Memory B cell (primary cell): Measurements from ENCODE around the gene ECPAS.
A peak's percentile ranks its signal among the peaks of the same experiment; 100 is the strongest.
"Not testable (repeated sequence)": the region's sequence is repeated elsewhere in the genome, so short reads cannot be mapped to it uniquely, and the experiment has no call there.

Source experiments
- ATAC-seq: fragments of 150-1000 bp; cut with Tn5 transposase; 2 replicates; pipeline ENCODE4 v1.10.0; 2021; ENCODE audit warnings: low read depth, mild to moderate bottlenecking, moderate library complexity
- DNase-seq, 2 donors: peaks; one replicate each; pipeline ENCODE4 v3.0.0; 2022; ENCODE audit warnings: low spot score in 2 of 2
- H3K27ac Mint-ChIP-seq: one replicate; pipeline ENCODE4 v1.8.0; 2022; ENCODE audit warnings: mild to moderate bottlenecking, moderate library complexity, mixed read lengths
- H3K27me3 Mint-ChIP-seq: one replicate; pipeline ENCODE4 v1.8.0; 2022; ENCODE audit warnings: mixed read lengths
- H3K36me3 Mint-ChIP-seq: one replicate; pipeline ENCODE4 v1.8.0; 2022; ENCODE audit warnings: mild to moderate bottlenecking, mixed read lengths
- H3K4me1 Mint-ChIP-seq: one replicate; pipeline ENCODE4 v1.8.0; 2022; ENCODE audit warnings: mixed read lengths
- H3K4me3 Mint-ChIP-seq: one replicate; pipeline ENCODE4 v1.8.0; 2022; ENCODE audit warnings: mild to moderate bottlenecking, moderate library complexity, mixed read lengths
- H3K9me3 Mint-ChIP-seq: one replicate; pipeline ENCODE4 v1.8.0; 2022; ENCODE audit warnings: mixed read lengths

ECPAS gene

GRCh38 chr9:111375817-111376564 is 108.2 kb downstream of the ECPAS start:
- Mint-ChIP-seq H3K27ac (peak overlapping the region; percentile 15), H3K4me3 (no peak overlapping the region), H3K36me3 (peaks cover 46% of the 10 kb centered on the region), H3K9me3 (no peaks in the 10 kb centered on the region), H3K4me1 (no peaks in the 10 kb centered on the region), H3K27me3 (no peaks in the 10 kb centered on the region)
- ATAC-seq (no peak), DNase-seq (no peak)

GRCh38 chr9:111375062-111375461 is 109.1 kb downstream of the ECPAS start:
- Mint-ChIP-seq H3K36me3 (peaks cover 47% of the 10 kb centered on the region), H3K4me1 (no peaks in the 10 kb centered on the region), H3K27ac (peak overlapping the region; percentile 15), H3K4me3 (no peak overlapping the region), H3K9me3 (no peaks in the 10 kb centered on the region), H3K27me3 (no peaks in the 10 kb centered on the region)
- ATAC-seq (no peak), DNase-seq (no peak)

- Mint-ChIP-seq H3K27me3 (no peaks in the 10 kb centered on the region), H3K4me1 (no peaks in the 10 kb centered on the region), H3K36me3 (peaks cover 56% of the 10 kb centered on the region), H3K27ac (no peak overlapping the region), H3K9me3 (no peaks in the 10 kb centered on the region), H3K4me3 (no peak overlapping the region)
- no peak for ATAC-seq
- DNase-seq, result no peak
Measured at GRCh38 chr9:111372297-111372696, 111.9 kb downstream of the ECPAS start.

- no peak overlapping the region for H3K27ac Mint-ChIP-seq
Measured at GRCh38 chr9:111366978-111367377, 117.2 kb downstream of the ECPAS start.

GRCh38 chr9:111362526-111362925 is 121.7 kb downstream of the ECPAS start:
- peaks cover 32% of the 10 kb centered on the region for H3K36me3 Mint-ChIP-seq
- DNase-seq (no peak), ATAC-seq (no peak)
- H3K9me3 Mint-ChIP-seq, result no peaks in the 10 kb centered on the region
- H3K4me1 Mint-ChIP-seq, result no peaks in the 10 kb centered on the region
- H3K4me3 Mint-ChIP-seq, result no peak overlapping the region
- H3K27ac Mint-ChIP-seq, result no peak overlapping the region
- no peaks in the 10 kb centered on the region for H3K27me3 Mint-ChIP-seq

More at GRCh38 chr9:111366978-111367377, 117.2 kb downstream of the ECPAS start:
- Mint-ChIP-seq H3K4me1 (no peaks in the 10 kb centered on the region), H3K4me3 (no peak overlapping the region), H3K9me3 (no peaks in the 10 kb centered on the region), H3K36me3 (peaks cover 60% of the 10 kb centered on the region), H3K27me3 (no peaks in the 10 kb centered on the region)
- no peak for ATAC-seq
- no peak for DNase-seq

DNA sequence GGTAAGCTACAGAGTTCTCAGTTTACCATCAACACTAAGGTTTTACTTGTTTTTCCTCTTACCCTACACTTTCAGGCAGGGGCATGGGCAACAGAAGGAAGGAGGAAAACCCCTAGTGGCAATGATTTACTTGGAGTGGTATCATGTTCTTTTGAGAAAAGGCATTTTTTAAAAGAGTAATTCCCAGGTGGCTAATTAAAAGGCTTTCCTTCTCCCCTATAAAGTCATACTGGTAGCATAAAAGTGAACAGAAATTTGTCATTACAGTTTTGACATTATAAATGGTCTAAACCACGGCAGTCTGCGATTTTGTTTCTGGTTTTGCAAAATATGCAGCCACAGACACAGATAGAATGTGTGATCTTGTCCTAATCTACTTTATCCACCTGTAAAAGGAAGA is 123.3 kb downstream of the ECPAS start:
- ATAC-seq, result no peak
- Mint-ChIP-seq H3K36me3 (peaks cover 25% of the 10 kb centered on the region), H3K4me1 (no peaks in the 10 kb centered on the region)

DNA sequence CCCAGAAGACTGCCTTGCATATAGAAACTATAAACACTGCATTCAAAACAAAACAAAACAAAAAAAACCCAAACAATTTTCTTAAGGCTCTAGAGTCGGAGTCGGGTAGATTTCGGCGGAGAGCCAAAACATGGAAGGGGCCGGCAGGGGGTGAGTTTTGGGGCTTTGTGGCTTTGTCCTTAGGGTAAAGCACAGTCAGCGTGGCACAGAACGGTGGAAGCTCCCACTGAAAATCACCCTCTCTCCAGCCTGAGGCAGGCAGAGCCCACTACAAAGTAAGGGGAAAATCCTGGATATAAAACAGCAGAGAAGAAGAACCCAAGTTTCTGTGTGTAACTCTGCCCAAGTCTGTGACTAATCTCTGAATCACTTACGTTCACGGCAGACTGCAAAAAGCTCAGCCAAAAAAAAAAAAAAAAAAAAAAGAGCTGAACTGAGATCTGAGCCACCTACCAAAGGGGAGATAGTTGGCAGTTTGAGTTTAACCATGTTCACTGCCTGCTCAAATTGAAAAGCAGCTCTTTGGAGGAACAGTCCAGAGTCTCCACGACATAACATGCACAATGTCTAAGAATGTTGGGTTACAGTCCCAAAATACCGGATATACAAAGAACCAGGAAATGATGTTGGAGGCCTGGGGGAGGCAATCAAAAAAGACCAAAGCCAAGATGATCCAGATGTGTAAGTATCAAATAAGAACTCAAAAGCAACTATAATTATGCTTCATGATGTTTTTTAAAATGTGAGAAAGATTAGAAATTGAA is 127.5 kb downstream of the ECPAS start:
- Mint-ChIP-seq H3K36me3 (peaks cover 1% of the 10 kb centered on the region), H3K9me3 (peaks cover 1% of the 10 kb centered on the region), H3K27me3 (no peaks in the 10 kb centered on the region), H3K4me1 (no peaks in the 10 kb centered on the region), H3K4me3 (no peak overlapping the region), H3K27ac (no peak overlapping the region)
- DNase-seq (no peak), ATAC-seq (no peak)

More for the DNA sequence above, 123.3 kb downstream of the ECPAS start:
- no peak overlapping the region for H3K4me3 Mint-ChIP-seq
- DNase-seq, result no peak
- no peaks in the 10 kb centered on the region for H3K9me3 Mint-ChIP-seq
- no peak overlapping the region for H3K27ac Mint-ChIP-seq
- H3K27me3 Mint-ChIP-seq, result no peaks in the 10 kb centered on the region

GRCh38 chr9:111352545-111352944 is 131.6 kb downstream of the ECPAS start:
- H3K27me3 Mint-ChIP-seq, result no peaks in the 10 kb centered on the region
- H3K36me3 Mint-ChIP-seq, result no peaks in the 10 kb centered on the region
- H3K9me3 Mint-ChIP-seq, result peaks cover 1% of the 10 kb centered on the region
- H3K4me3 Mint-ChIP-seq, result no peak overlapping the region
- DNase-seq (no peak), ATAC-seq (no peak)
- no peaks in the 10 kb centered on the region for H3K4me1 Mint-ChIP-seq
- no peak overlapping the region for H3K27ac Mint-ChIP-seq

- ATAC-seq (no peak), DNase-seq (no peak)
- no peaks in the 10 kb centered on the region for H3K36me3 Mint-ChIP-seq
- no peaks in the 10 kb centered on the region for H3K27me3 Mint-ChIP-seq
- H3K27ac Mint-ChIP-seq, result no peak overlapping the region
- peaks cover 1% of the 10 kb centered on the region for H3K9me3 Mint-ChIP-seq
- no peaks in the 10 kb centered on the region for H3K4me1 Mint-ChIP-seq
- no peak overlapping the region for H3K4me3 Mint-ChIP-seq
Measured at GRCh38 chr9:111350556-111350955, 133.6 kb downstream of the ECPAS start.

DNA sequence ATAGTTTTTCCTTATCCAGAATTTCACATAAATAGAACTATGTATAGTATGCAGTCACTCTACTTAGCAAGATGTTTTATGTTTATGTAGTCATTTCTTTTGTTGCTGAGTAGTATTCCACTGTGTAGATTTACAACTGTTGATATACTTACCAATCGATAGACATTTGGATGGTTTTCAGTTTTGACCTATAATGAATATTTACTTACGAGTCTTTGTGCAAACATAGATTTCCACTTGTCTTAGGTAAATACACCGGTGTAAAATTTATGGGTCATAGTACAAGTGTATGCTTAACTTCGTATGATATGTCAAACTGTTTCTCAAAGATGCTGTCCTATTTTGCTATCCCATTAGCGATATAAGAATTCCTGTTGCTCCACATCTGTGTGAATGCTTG is 134.4 kb downstream of the ECPAS start:
- H3K4me1 Mint-ChIP-seq, result no peaks in the 10 kb centered on the region
- no peak for ATAC-seq
- H3K4me3 Mint-ChIP-seq, result no peak overlapping the region
- no peaks in the 10 kb centered on the region for H3K27me3 Mint-ChIP-seq
- no peak overlapping the region for H3K27ac Mint-ChIP-seq
- H3K9me3 Mint-ChIP-seq, result peaks cover 1% of the 10 kb centered on the region
- H3K36me3 Mint-ChIP-seq, result no peaks in the 10 kb centered on the region
- DNase-seq, result no peak

GRCh38 chr9:111348821-111349271 is 135.3 kb downstream of the ECPAS start:
- Mint-ChIP-seq H3K4me3 (no peak overlapping the region), H3K36me3 (no peaks in the 10 kb centered on the region), H3K9me3 (peaks cover 1% of the 10 kb centered on the region), H3K27ac (no peak overlapping the region), H3K27me3 (no peaks in the 10 kb centered on the region), H3K4me1 (no peaks in the 10 kb centered on the region)
- no peak for ATAC-seq
- DNase-seq, result no peak

DNA sequence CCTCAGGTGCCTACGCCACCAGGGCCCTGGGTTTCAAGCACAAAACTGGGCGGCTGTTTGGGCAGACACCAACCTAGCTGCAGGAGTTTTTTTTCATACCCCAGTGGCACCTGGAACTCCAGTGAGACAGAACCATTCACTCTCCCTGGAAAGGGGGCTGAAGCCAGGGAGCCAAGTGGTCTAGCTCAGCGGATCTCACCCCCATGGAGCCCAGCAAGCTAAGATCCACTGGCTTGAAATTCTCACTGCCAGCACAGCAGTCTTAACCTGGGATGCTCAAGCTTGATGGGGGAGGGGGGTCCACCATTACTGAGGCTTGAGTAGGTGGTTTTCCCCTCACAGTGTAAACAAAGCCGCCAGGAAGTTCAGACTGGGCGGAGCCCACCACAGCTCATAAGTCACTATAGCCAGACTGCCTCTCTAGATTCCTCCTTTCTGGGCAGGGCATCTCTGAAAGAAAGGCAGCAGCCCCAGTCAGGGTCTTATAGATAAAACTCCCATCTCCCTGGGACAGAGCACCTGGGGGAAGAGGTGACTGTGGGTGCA is 149.8 kb downstream of the ECPAS start:
- not testable (repeated sequence) for ATAC-seq, H3K27me3 Mint-ChIP-seq, H3K4me1 Mint-ChIP-seq, H3K36me3 Mint-ChIP-seq, H3K4me3 Mint-ChIP-seq, H3K9me3 Mint-ChIP-seq, H3K27ac Mint-ChIP-seq, DNase-seq

- H3K36me3 Mint-ChIP-seq, result no peaks in the 10 kb centered on the region
- DNase-seq, result no peak
Measured at GRCh38 chr9:111330124-111330523, 154.1 kb downstream of the ECPAS start, which contains the start of gene OR2K2. Gene OR2K2, minus strand, starts transcription at chr9:111330224. Its CDS starts 1,791 bp downstream, at chr9:111328433.

DNA sequence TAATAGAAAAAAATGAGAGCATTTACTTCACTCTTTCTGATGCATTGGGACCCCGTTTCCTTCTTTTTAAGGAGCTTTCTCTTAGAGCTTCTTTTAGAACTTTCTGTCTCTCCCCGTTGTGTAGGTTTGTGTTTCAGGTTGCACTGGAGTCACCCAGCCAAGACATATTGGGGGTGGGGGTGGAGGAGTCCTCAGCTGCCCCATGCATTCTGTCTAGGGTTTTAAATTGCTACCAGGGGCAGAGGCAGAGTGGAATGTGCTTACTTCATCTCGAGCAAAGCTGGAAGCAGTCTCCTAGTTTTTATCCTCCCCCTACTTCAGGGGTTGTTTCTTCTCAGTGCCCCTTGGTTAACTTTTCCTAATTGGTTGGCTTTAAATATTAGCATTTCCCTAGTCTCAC is 163.6 kb downstream of the ECPAS start:
- DNase-seq, result no peak
- no peaks in the 10 kb centered on the region for H3K36me3 Mint-ChIP-seq

More at GRCh38 chr9:111330124-111330523, 154.1 kb downstream of the ECPAS start, which contains the start of gene OR2K2:
- no peaks in the 10 kb centered on the region for H3K9me3 Mint-ChIP-seq
- H3K27me3 Mint-ChIP-seq, result peaks cover 8% of the 10 kb centered on the region
- no peak within 1 kb of the TSS for H3K4me3 Mint-ChIP-seq
- no peak for ATAC-seq
- H3K4me1 Mint-ChIP-seq, result no peaks in the 10 kb centered on the region
- H3K27ac Mint-ChIP-seq, result no peak within 1 kb of the TSS

More for the DNA sequence above, 163.6 kb downstream of the ECPAS start:
- no peak overlapping the region for H3K4me3 Mint-ChIP-seq
- H3K27me3 Mint-ChIP-seq, result peaks cover 6% of the 10 kb centered on the region
- no peak overlapping the region for H3K27ac Mint-ChIP-seq
- H3K9me3 Mint-ChIP-seq, result peaks cover 8% of the 10 kb centered on the region
- no peak for ATAC-seq
- H3K4me1 Mint-ChIP-seq, result no peaks in the 10 kb centered on the region
